PC-3 (cell line): ENCODE data around the gene GYPC. TPM values are rescaled to one million over a fixed set of nuclear protein-coding genes. Genes with fewer than 3 reads are reported as not detected.

ENCODE experiments used
- ATAC-seq: fragments of 200-7000 bp; cut with Tn5 transposase; 2 replicates; pipeline ENCODE4 v1.9.1; 2020; ENCODE audit warnings: mild to moderate bottlenecking, moderate library complexity
- BruUV-seq: library from RNA; stranded (reverse); fragments of 400-500 nt; replicated peaks from 2 replicates; lab custom pipeline; 2021; lab: Mats Ljungman, UMichigan
- CTCF ChIA-PET: fragments of 300-600 bp; sonication (Branson Sonifier 250); formaldehyde crosslinking; loops from one replicate; lab custom pipeline; 2022; ENCODE audit warnings: antibody characterized with exemption; lab: Charles Lee
- POLR2A ChIA-PET: fragments of 300-600 bp; sonication (Branson Sonifier 250); formaldehyde crosslinking; loops from one replicate; lab custom pipeline; 2022; ENCODE audit warnings: antibody characterized with exemption; ENCODE audit not compliant: unreplicated experiment; lab: Charles Lee
- DNase-seq: peaks from one replicate; pipeline ENCODE4 v3.0.0-alpha.2; 2015
- H2AFZ ChIP-seq: fragments of 300-600 bp; sonication (generic); 2 replicates; pipeline ENCODE4 v1.6.0; 2016; ENCODE audit warnings: antibody characterized with exemption, low read length
- H3F3A ChIP-seq: fragments of 300-600 bp; sonication (generic); one replicate; pipeline ENCODE4 v1.6.0; 2017; ENCODE audit warnings: antibody characterized with exemption, low read length, control low read depth, mild to moderate bottlenecking; ENCODE audit not compliant: unreplicated experiment
- H3K27ac ChIP-seq: fragments of 300-600 bp; sonication (generic); 2 replicates; pipeline ENCODE4 v1.5.1; 2016; ENCODE audit warnings: mild to moderate bottlenecking, low read length
- H3K27me3 ChIP-seq: fragments of 300-600 bp; sonication (generic); 2 replicates; pipeline ENCODE4 v1.6.1; 2016; ENCODE audit warnings: low read length, mixed read lengths
- H3K36me3 ChIP-seq: fragments of 300-600 bp; sonication (generic); 2 replicates; pipeline ENCODE4 v1.6.1; 2016; ENCODE audit warnings: low read depth, mixed run types, low read length, mixed read lengths
- H3K4me1 ChIP-seq: fragments of 300-600 bp; sonication (generic); 2 replicates; pipeline ENCODE4 v1.5.1; 2016; ENCODE audit warnings: low read length; ENCODE audit not compliant: insufficient read depth
- H3K4me2 ChIP-seq: fragments of 300-600 bp; sonication (generic); 2 replicates; pipeline ENCODE4 v1.6.0; 2016; ENCODE audit warnings: low read length
- H3K4me3 ChIP-seq: fragments of 300-600 bp; sonication (generic); 2 replicates; pipeline ENCODE4 v1.5.1; 2016; ENCODE audit warnings: mild to moderate bottlenecking, low read length, mixed read lengths
- H3K79me2 ChIP-seq: fragments of 300-600 bp; sonication (generic); 2 replicates; pipeline ENCODE4 v1.6.1; 2017; ENCODE audit warnings: low read length, mixed read lengths
- H3K9ac ChIP-seq: fragments of 300-600 bp; sonication (generic); 2 replicates; pipeline ENCODE4 v1.6.0; 2016; ENCODE audit warnings: mild to moderate bottlenecking, low read length
- H3K9me2 ChIP-seq: fragments of 300-600 bp; sonication (generic); replicated peaks from 2 replicates; pipeline ENCODE4 v1.6.1; 2016; ENCODE audit warnings: mixed run types, low read length, mixed read lengths
- H3K9me3 ChIP-seq: fragments of 300-600 bp; sonication (generic); 2 replicates; pipeline ENCODE4 v1.6.1; 2016; ENCODE audit warnings: low read length, mixed read lengths
- H4K20me1 ChIP-seq: fragments of 300-600 bp; sonication (generic); 2 replicates; pipeline ENCODE4 v1.6.1; 2016; ENCODE audit warnings: low read length, mixed read lengths
- EZH2 ChIP-seq: fragments of 300-600 bp; sonication (generic); IDR thresholded peaks from one replicate; pipeline ENCODE4 v1.6.1; 2017; ENCODE audit warnings: antibody characterized with exemption, mild to moderate bottlenecking, low read length; ENCODE audit not compliant: unreplicated experiment
- EZH2phosphoT487 ChIP-seq: fragments of 300-600 bp; sonication (generic); IDR thresholded peaks from 2 replicates; pipeline ENCODE4 v1.6.1; 2018; ENCODE audit warnings: mild to moderate bottlenecking, antibody characterized with exemption, low read length, borderline replicate concordance
- intact Hi-C: fragments of 100-400 bp; cut with micrococcal nuclease; formaldehyde crosslinking; loops from 2 replicates; pipeline ENCODE4 v1.9.0; 2023
- total RNA-seq: library from RNA; depleted of rRNA; stranded (reverse); fragments of >200 nt; gene quantifications from 2 replicates; pipeline ENCODE4 v1.2.3, GENCODE V29; 2014
- TF ChIP-seq, protein P1 (sequence below): fragments of 300-600 bp; sonication (generic); conservative IDR thresholded peaks from 2 replicates; pipeline ENCODE4 v1.5.1; 2017; ENCODE audit warnings: antibody characterized with exemption, low read depth, mild to moderate bottlenecking, low read length

GYPC gene
- total RNA-seq, 1 experiment from 2014 or later, result not detected

DNA sequence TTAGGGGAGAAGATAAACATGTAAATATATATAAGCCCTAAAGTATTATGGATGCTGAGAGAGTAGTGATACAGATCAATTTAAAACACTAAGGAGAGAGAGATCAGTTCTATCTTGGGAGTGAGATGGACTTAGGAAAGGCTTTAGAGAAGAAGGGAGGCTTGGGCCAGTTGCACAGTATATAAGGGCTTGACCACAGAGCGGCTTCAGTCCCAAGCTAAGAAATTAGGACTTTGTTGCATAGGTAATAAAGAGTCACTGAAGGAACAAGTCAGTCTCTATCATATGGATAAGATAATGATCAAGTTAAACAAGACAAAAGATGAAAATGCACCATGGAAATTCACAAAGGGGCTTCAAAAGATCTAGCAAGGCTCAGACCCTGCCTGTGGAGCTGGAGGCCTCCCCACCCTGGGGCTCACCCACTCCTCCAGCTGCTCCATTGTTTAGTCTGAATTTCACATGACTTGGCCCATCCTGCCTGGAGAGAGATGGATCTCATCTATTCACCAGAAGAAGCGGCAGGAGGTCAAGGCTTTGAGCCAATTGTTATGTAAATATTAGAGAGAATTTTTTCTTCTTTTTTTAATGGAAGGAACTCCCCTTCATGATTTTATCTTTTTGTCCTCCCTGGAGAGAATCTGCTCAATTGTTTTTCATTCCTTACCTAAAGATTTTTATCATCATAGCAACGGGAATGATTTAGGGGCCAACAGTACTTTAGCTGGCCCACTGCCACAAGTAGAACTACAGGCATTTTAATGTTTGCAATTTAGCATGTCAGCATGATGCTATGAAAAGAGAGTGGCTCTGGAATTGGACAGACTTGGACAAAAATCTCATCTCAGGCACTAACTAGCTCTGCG, 44.0 kb downstream of the GYPC start:
- no peaks in the 10 kb centered on the region for H3K4me1 ChIP-seq
- no peak overlapping the region for H3K27ac ChIP-seq
- H3K9me3 ChIP-seq, result no peaks in the 10 kb centered on the region
- TF ChIP-seq EZH2, result no peak
- TF ChIP-seq, protein P1, sequence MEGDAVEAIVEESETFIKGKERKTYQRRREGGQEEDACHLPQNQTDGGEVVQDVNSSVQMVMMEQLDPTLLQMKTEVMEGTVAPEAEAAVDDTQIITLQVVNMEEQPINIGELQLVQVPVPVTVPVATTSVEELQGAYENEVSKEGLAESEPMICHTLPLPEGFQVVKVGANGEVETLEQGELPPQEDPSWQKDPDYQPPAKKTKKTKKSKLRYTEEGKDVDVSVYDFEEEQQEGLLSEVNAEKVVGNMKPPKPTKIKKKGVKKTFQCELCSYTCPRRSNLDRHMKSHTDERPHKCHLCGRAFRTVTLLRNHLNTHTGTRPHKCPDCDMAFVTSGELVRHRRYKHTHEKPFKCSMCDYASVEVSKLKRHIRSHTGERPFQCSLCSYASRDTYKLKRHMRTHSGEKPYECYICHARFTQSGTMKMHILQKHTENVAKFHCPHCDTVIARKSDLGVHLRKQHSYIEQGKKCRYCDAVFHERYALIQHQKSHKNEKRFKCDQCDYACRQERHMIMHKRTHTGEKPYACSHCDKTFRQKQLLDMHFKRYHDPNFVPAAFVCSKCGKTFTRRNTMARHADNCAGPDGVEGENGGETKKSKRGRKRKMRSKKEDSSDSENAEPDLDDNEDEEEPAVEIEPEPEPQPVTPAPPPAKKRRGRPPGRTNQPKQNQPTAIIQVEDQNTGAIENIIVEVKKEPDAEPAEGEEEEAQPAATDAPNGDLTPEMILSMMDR, result no peak
- no peak for TF ChIP-seq EZH2phosphoT487
- no peak overlapping the region for H3K4me3 ChIP-seq
- H3K4me2 ChIP-seq, result no peak overlapping the region
- no peak overlapping the region for H2AFZ ChIP-seq
- intact Hi-C loops, result no loop called here
- no peaks in the 10 kb centered on the region for H4K20me1 ChIP-seq
- H3K9me2 ChIP-seq, result no peaks in the 10 kb centered on the region
- no peak overlapping the region for H3K9ac ChIP-seq
- CTCF ChIA-PET, result no interaction called here
- POLR2A ChIA-PET, result no interaction called here
- no TSS peak for BruUV-seq
- ATAC-seq (no peak), DNase-seq (no peak)
- H3K79me2 ChIP-seq, result no peaks in the 10 kb centered on the region
- no peaks in the 10 kb centered on the region for H3F3A ChIP-seq
- no peaks in the 10 kb centered on the region for H3K27me3 ChIP-seq
- H3K36me3 ChIP-seq, result no peaks in the 10 kb centered on the region

DNA sequence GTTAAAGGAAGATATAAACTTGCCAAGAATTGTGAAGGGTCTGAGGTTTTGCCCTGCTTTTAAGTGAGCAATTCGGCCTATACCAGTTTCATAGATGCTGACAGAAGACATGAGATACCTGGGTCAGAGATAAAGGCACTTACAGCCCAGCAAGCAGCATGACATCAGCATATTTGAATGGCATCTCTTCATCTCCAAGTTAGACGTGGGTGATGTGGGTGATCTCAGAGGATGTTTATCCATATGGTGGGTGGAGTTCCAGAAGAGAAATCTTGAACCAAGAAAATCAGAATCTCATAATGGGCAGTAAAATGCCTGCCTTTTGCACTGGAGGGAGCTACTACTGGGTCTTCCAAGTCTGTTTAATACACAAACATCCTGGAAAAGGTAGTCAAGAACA, 44.7 kb downstream of the GYPC start:
- intact Hi-C loops, result no loop called here
- Histone ChIP-seq H3K4me3 (no peak overlapping the region), H3K4me2 (no peak overlapping the region), H3F3A (no peaks in the 10 kb centered on the region), H3K27ac (no peak overlapping the region), H2AFZ (no peak overlapping the region), H3K27me3 (no peaks in the 10 kb centered on the region), H3K9ac (no peak overlapping the region), H3K9me2 (no peaks in the 10 kb centered on the region), H3K9me3 (no peaks in the 10 kb centered on the region), H4K20me1 (no peaks in the 10 kb centered on the region), H3K4me1 (no peaks in the 10 kb centered on the region), H3K79me2 (no peaks in the 10 kb centered on the region), H3K36me3 (no peaks in the 10 kb centered on the region)
- ChIA-PET POLR2A (no interaction called here), CTCF (no interaction called here)
- TF ChIP-seq, protein P1, result no peak
- no peak for TF ChIP-seq EZH2phosphoT487
- no peak for TF ChIP-seq EZH2
- no TSS peak for BruUV-seq
- ATAC-seq (no peak), DNase-seq (no peak)

DNA sequence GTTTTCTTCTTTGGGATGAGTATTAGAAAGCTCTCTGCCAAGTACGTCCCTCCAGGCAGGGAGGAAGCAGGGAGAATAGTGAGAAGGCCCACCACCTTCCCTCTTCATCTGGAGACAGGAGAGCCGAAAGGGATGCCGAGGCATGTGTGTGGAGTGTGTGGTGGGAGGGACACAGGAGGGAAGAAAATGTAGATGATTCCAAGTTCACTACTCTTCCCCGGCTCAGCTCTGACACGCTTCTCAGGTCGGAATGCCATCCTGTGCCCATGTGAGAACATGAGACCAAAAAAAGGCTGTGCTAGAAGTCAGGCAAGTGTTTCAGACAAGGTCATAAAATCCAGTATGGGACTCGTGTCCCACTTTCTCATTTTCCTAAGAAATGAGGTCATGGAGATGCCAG, 47.4 kb downstream of the GYPC start:
- H3K36me3 ChIP-seq, result no peaks in the 10 kb centered on the region
- BruUV-seq, result no TSS peak
- no peak for TF ChIP-seq EZH2
- ChIA-PET POLR2A (no interaction called here), CTCF (no interaction called here)
- intact Hi-C loops, result no loop called here
- H3F3A ChIP-seq, result no peaks in the 10 kb centered on the region
- H3K79me2 ChIP-seq, result no peaks in the 10 kb centered on the region
- H3K4me3 ChIP-seq, result no peak overlapping the region
- DNase-seq (no peak), ATAC-seq (no peak)
- no peak overlapping the region for H3K4me2 ChIP-seq
- no peaks in the 10 kb centered on the region for H3K27me3 ChIP-seq
- H3K9me2 ChIP-seq, result no peaks in the 10 kb centered on the region
- no peak overlapping the region for H3K9ac ChIP-seq
- no peaks in the 10 kb centered on the region for H4K20me1 ChIP-seq
- H2AFZ ChIP-seq, result no peak overlapping the region
- no peaks in the 10 kb centered on the region for H3K4me1 ChIP-seq
- H3K9me3 ChIP-seq, result no peaks in the 10 kb centered on the region
- no peak overlapping the region for H3K27ac ChIP-seq
